GM23338 (cell line): Measurements from ENCODE around the gene ARMC9. TPM values are rescaled to one million over a fixed set of nuclear protein-coding genes. Genes with fewer than 3 reads are reported as not detected.

ENCODE experiments used
- ATAC-seq: fragments of 200-7000 bp; cut with Tn5 transposase; 3 replicates; pipeline ENCODE4 v1.9.1; 2020
- DNase-seq: peaks from one replicate; pipeline ENCODE4 v3.0.0-alpha.2; 2015; ENCODE audit warnings: low spot score
- H2AFZ ChIP-seq: fragments of 200-600 bp; sonication (generic); 2 replicates; pipeline ENCODE4 v1.8.0; 2016; ENCODE audit warnings: antibody characterized with exemption, mild to moderate bottlenecking, moderate library complexity
- H3F3A ChIP-seq: fragments of 200-600 bp; sonication (generic); replicated peaks from 2 replicates; pipeline ENCODE4 v1.8.0; 2017; ENCODE audit warnings: antibody characterized with exemption, mixed run types, low read depth
- H3K27ac ChIP-seq: fragments of 200-600 bp; sonication (generic); 2 replicates; pipeline ENCODE4 v1.6.1; 2016; ENCODE audit warnings: low read depth
- H3K27me3 ChIP-seq: fragments of 200-600 bp; sonication (generic); 2 replicates; pipeline ENCODE4 v1.8.0; 2016; ENCODE audit warnings: mild to moderate bottlenecking, mixed run types, moderate library complexity; ENCODE audit not compliant: insufficient read depth
- H3K36me3 ChIP-seq: fragments of 200-600 bp; sonication (generic); 2 replicates; pipeline ENCODE4 v1.8.0; 2016; ENCODE audit warnings: mild to moderate bottlenecking; ENCODE audit not compliant: insufficient read depth
- H3K4me1 ChIP-seq: fragments of 200-600 bp; sonication (generic); 2 replicates; pipeline ENCODE4 v1.8.0; 2016; ENCODE audit warnings: mild to moderate bottlenecking, moderate library complexity; ENCODE audit not compliant: insufficient read depth
- H3K4me2 ChIP-seq: fragments of 200-600 bp; sonication (generic); 2 replicates; pipeline ENCODE4 v1.7.1; 2017; ENCODE audit warnings: mixed run types
- H3K4me3 ChIP-seq: fragments of 200-600 bp; sonication (generic); 2 replicates; pipeline ENCODE4 v1.6.1; 2016; ENCODE audit warnings: mixed run types
- H3K79me2 ChIP-seq: fragments of 200-600 bp; sonication (generic); replicated peaks from 2 replicates; pipeline ENCODE4 v1.8.0; 2017; ENCODE audit warnings: mild to moderate bottlenecking; ENCODE audit not compliant: insufficient read depth
- H3K9me2 ChIP-seq: fragments of 200-600 bp; sonication (generic); 2 replicates; pipeline ENCODE4 v1.8.0; 2017; ENCODE audit not compliant: insufficient read depth
- H4K20me1 ChIP-seq: fragments of 200-600 bp; sonication (generic); replicated peaks from 2 replicates; pipeline ENCODE4 v1.8.0; 2017; ENCODE audit warnings: mild to moderate bottlenecking; ENCODE audit not compliant: insufficient read depth
- H3K27ac Mint-ChIP-seq: 2 replicates; pipeline ENCODE4 v1.8.0; 2020; ENCODE audit warnings: inconsistent platforms, mild to moderate bottlenecking, moderate library complexity, mixed read lengths
- H3K27me3 Mint-ChIP-seq: 3 replicates; pipeline ENCODE4 v1.8.0; 2022; ENCODE audit warnings: low read depth, mild to moderate bottlenecking, moderate library complexity, mixed read lengths, inconsistent platforms; ENCODE audit not compliant: insufficient read depth, poor library complexity
- H3K36me3 Mint-ChIP-seq: 3 replicates; pipeline ENCODE4 v1.8.0; 2021; ENCODE audit warnings: low read depth, mild to moderate bottlenecking, inconsistent platforms, moderate library complexity, mixed read lengths
- H3K4me1 Mint-ChIP-seq: 3 replicates; pipeline ENCODE4 v1.8.0; 2020; ENCODE audit warnings: mild to moderate bottlenecking, inconsistent platforms, mixed read lengths
- H3K4me3 Mint-ChIP-seq: 3 replicates; pipeline ENCODE4 v1.8.0; 2021; ENCODE audit warnings: moderate library complexity, mild to moderate bottlenecking, inconsistent platforms, mixed read lengths
- H3K9me3 Mint-ChIP-seq: 3 replicates; pipeline ENCODE4 v1.8.0; 2020; ENCODE audit warnings: moderate library complexity, mild to moderate bottlenecking, inconsistent platforms, mixed read lengths
- CTCF ChIP-seq, 2 experiments: fragments of 200-600 bp in 1 of 2; sonication (generic) in 1 of 2; conservative IDR thresholded peaks; 2 replicates each; pipeline versions ENCODE4 v1.5.1 to v1.6.1; 2016 to 2017; ENCODE audit warnings: antibody characterized with exemption in 2 of 2, low read depth in 2 of 2, mild to moderate bottlenecking in 2 of 2, moderate library complexity in 1 of 2
- EZH2 ChIP-seq: fragments of 200-600 bp; sonication (generic); IDR thresholded peaks from one replicate; pipeline ENCODE4 v1.8.0; 2017; ENCODE audit warnings: antibody characterized with exemption, mild to moderate bottlenecking, low read depth; ENCODE audit not compliant: unreplicated experiment
- JUNB ChIP-seq: IDR thresholded peaks from one replicate; pipeline ENCODE4 v1.6.1; 2016; ENCODE audit warnings: antibody characterized with exemption; ENCODE audit not compliant: unreplicated experiment
- NANOG ChIP-seq: IDR thresholded peaks from 2 replicates; pipeline ENCODE4 v1.6.1; 2016; ENCODE audit warnings: antibody characterized with exemption, borderline replicate concordance
- POLR2AphosphoS5 ChIP-seq: IDR thresholded peaks from 2 replicates; pipeline ENCODE4 v1.6.1; 2016; ENCODE audit warnings: antibody characterized with exemption, low read depth
- REST ChIP-seq: IDR thresholded peaks from one replicate; pipeline ENCODE4 v1.6.1; 2018; ENCODE audit warnings: antibody characterized with exemption; ENCODE audit not compliant: unreplicated experiment
- STAT1 ChIP-seq: IDR thresholded peaks from one replicate; pipeline ENCODE4 v1.6.1; 2016; ENCODE audit warnings: antibody characterized with exemption; ENCODE audit not compliant: unreplicated experiment
- ZNF114 ChIP-seq: fragments of 250-450 bp; sonication (Bioruptor Pico); IDR thresholded peaks from 2 replicates; pipeline ENCODE4 v1.5.0; 2020; ENCODE audit warnings: mild to moderate bottlenecking, moderate library complexity
- ZNF331 ChIP-seq: fragments of 250-450 bp; sonication (Bioruptor Pico); IDR thresholded peaks from 2 replicates; pipeline ENCODE4 v1.5.0; 2020; ENCODE audit warnings: low read depth, mild to moderate bottlenecking, moderate library complexity
- ZNF462 ChIP-seq: fragments of 250-450 bp; sonication (Bioruptor Pico); IDR thresholded peaks from 2 replicates; pipeline ENCODE4 v1.5.0; 2020; ENCODE audit warnings: mild to moderate bottlenecking, moderate library complexity
- polyA plus RNA-seq: library from polyadenylated mRNA; unstranded; fragments of >200 nt; fragmentation: Nextera tagmentation; extraction: Ambion mirVana; gene quantifications from 2 replicates; pipeline ENCODE4 v1.2.1, GENCODE V29; 2016
- total RNA-seq: library from RNA; depleted of rRNA; stranded (reverse); fragments of >200 nt; shearing (Covaris generic); gene quantifications from 2 replicates; pipeline ENCODE4 v1.2.3, GENCODE V29; 2014
- TF ChIP-seq, protein P1 (sequence below): IDR thresholded peaks from 2 replicates; pipeline ENCODE4 v1.6.1; 2016; ENCODE audit warnings: antibody characterized with exemption

The ARMC9 gene
- total and polyA plus RNA-seq, 2 experiments from 2014 or later, result 29.2 to 56.0 TPM

DNA sequence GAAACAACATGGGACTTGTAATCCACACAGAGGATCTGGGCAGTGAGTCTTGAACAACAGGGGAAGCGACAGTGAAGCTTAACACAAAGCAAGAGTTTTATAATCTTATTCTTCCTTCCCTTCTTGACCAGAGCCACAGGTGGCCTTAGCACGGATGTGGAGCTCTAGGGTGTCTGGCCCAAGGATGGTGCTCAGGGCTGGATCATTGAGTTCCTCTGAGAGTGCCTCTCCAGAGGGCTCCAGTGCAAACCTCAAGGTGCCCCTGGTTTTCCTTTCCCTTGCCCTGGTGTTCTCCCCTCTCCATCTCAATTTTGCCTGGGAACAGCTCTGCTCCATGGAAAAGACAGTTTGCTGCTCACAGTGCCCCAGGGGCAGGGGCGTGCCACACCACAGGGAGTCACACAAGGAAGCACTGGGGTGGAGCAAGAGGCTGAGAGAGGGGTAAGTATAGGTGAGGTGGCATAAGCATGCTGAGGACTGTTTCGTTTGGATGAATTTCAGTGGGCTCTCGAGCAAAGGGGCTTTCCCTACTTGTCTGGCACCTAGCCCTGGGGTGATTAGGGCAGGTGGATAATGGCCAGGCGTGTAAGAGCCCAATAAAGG is 108.5 kb downstream of the ARMC9 start:
- Mint-ChIP-seq H3K4me1 (peaks cover 8% of the 10 kb centered on the region), H3K27me3 (peaks cover 3% of the 10 kb centered on the region), H3K36me3 (no peaks in the 10 kb centered on the region), H3K9me3 (no peaks in the 10 kb centered on the region), H3K27ac (no peak overlapping the region), H3K4me3 (no peak overlapping the region)
- no peaks in the 10 kb centered on the region for H3K4me1 ChIP-seq
- 0 out of 2 replicates have a peak, but pooled peaks cover 6% of the 10 kb centered on the region for H3F3A ChIP-seq
- DNase-seq (no peak), ATAC-seq (peak; percentile 41; the same call in 2 of the 3 replicates)
- no peaks in the 10 kb centered on the region for H3K27me3 ChIP-seq
- H2AFZ ChIP-seq, result no peak overlapping the region
- no peak overlapping the region for H3K4me2 ChIP-seq
- no peaks in the 10 kb centered on the region for H3K36me3 ChIP-seq
- no peak overlapping the region for H3K4me3 ChIP-seq
- TF ChIP-seq ZNF114 (CRISPR knock-in tag) (no peak), POLR2AphosphoS5 (no peak), STAT1 (no peak), NANOG (no peak), CTCF (conservative IDR thresholded peaks at IDR 0.05; ENCODE audit: low read depth in 2 of 2) (no peak), JUNB (no peak), REST (no peak), ZNF462 (no peak), ZNF331 (CRISPR knock-in tag) (no peak), EZH2 (no peak)
- TF ChIP-seq, protein P1, sequence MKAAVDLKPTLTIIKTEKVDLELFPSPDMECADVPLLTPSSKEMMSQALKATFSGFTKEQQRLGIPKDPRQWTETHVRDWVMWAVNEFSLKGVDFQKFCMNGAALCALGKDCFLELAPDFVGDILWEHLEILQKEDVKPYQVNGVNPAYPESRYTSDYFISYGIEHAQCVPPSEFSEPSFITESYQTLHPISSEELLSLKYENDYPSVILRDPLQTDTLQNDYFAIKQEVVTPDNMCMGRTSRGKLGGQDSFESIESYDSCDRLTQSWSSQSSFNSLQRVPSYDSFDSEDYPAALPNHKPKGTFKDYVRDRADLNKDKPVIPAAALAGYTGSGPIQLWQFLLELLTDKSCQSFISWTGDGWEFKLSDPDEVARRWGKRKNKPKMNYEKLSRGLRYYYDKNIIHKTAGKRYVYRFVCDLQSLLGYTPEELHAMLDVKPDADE, result no peak
- no peak overlapping the region for H3K27ac ChIP-seq
- H3K9me2 ChIP-seq, result no peaks in the 10 kb centered on the region
- H3K79me2 ChIP-seq, result no peaks in the 10 kb centered on the region
- H4K20me1 ChIP-seq, result no peaks in the 10 kb centered on the region
